Activated naive CD8-positive, alpha-beta T cell treated with anti-CD3 and anti-CD28 coated beads, Interleukin-2, amount 10 ng/mL, durations not matched to agents 7 days and 5 days (primary cell): Measurements from ENCODE around the gene ICAM3. TPM values are rescaled to one million over a fixed set of nuclear protein-coding genes. Genes with fewer than 3 reads are reported as not detected.

Source experiments
- ATAC-seq: fragments of 150-1000 bp; cut with Tn5 transposase; one replicate; pipeline ENCODE4 v1.10.0; 2021; ENCODE audit warnings: low read depth, moderate library complexity
- POLR2A ChIA-PET: fragments of 350-600 bp; sonication (Branson Sonifier 250); formaldehyde crosslinking; loops from one replicate; lab custom pipeline; 2021; ENCODE audit warnings: antibody characterized with exemption; lab: Charles Lee
- DNase-seq: peaks from one replicate; pipeline ENCODE4 v3.0.0; 2021
- H3K27ac Mint-ChIP-seq: one replicate; pipeline ENCODE4 v1.8.0; 2022; ENCODE audit warnings: mild to moderate bottlenecking, mixed read lengths
- H3K27me3 Mint-ChIP-seq: one replicate; pipeline ENCODE4 v1.8.0; 2022; ENCODE audit warnings: mild to moderate bottlenecking, moderate library complexity, mixed read lengths
- H3K36me3 Mint-ChIP-seq: one replicate; pipeline ENCODE4 v1.8.0; 2021; ENCODE audit warnings: mild to moderate bottlenecking, mixed read lengths
- H3K4me1 Mint-ChIP-seq: one replicate; pipeline ENCODE4 v1.8.0; 2021; ENCODE audit warnings: mixed read lengths
- H3K4me3 Mint-ChIP-seq: one replicate; pipeline ENCODE4 v1.8.0; 2022; ENCODE audit warnings: mild to moderate bottlenecking, moderate library complexity, mixed read lengths
- H3K9me3 Mint-ChIP-seq: one replicate; pipeline ENCODE4 v1.8.0; 2021; ENCODE audit warnings: mixed read lengths
- total RNA-seq, 2 experiments: library from RNA; stranded (reverse); gene quantifications; one replicate each; pipeline ENCODE4 v1.2.3, GENCODE V29; 2021

Gene ICAM3
- total RNA-seq, 2 experiments from 2014 or later, result 182 to 189 TPM

- Mint-ChIP-seq H3K4me3 (no peak overlapping the region), H3K27me3 (no peaks in the 10 kb centered on the region), H3K4me1 (peaks cover 1% of the 10 kb centered on the region), H3K36me3 (peaks cover 9% of the 10 kb centered on the region), H3K27ac (no peak overlapping the region), H3K9me3 (no peaks in the 10 kb centered on the region)
- ATAC-seq, result no peak
- POLR2A ChIA-PET, result interaction anchor here (0.6 kb wide), 1 partner anchor 69 kb away, joined by 3 read pairs; no protein-coding TSS in a partner anchor
- no peak for DNase-seq
Measured at GRCh38 chr19:10321874-10322835, 17.3 kb downstream of the ICAM3 start.

GRCh38 chr19:10321417-10321797 lies 18.0 kb downstream of the ICAM3 start:
- Mint-ChIP-seq H3K27ac (no peak overlapping the region), H3K4me3 (no peak overlapping the region), H3K27me3 (no peaks in the 10 kb centered on the region), H3K9me3 (no peaks in the 10 kb centered on the region), H3K4me1 (peaks cover 1% of the 10 kb centered on the region), H3K36me3 (peaks cover 11% of the 10 kb centered on the region)
- POLR2A ChIA-PET, result interaction anchor here (0.6 kb wide), 2 partner anchors 69 to 1237 kb away, joined by 3 read pairs; partner anchors contain the start of gene ELOF1
- ATAC-seq (no peak), DNase-seq (no peak)

- no peak for ATAC-seq
- H3K9me3 Mint-ChIP-seq, result no peaks in the 10 kb centered on the region
- no peak overlapping the region for H3K4me3 Mint-ChIP-seq
- no peak for DNase-seq
- H3K36me3 Mint-ChIP-seq, result peaks cover 15% of the 10 kb centered on the region
- peaks cover 4% of the 10 kb centered on the region for H3K4me1 Mint-ChIP-seq
- POLR2A ChIA-PET, result interaction anchor here (0.6 to 0.7 kb wide), 2 partner anchors 614 to 1238 kb away, joined by 3 read pairs; partner anchors contain the start of gene ELOF1
- H3K27me3 Mint-ChIP-seq, result no peaks in the 10 kb centered on the region
- H3K27ac Mint-ChIP-seq, result no peak overlapping the region
Measured at GRCh38 chr19:10320602-10321416, 18.6 kb downstream of the ICAM3 start.

- POLR2A ChIA-PET, result interaction anchor here (1.1 to 1.4 kb wide), 2 partner anchors 14 to 70 kb away, joined by 3 read pairs; partner anchors contain the start of gene RAVER1
Measured at GRCh38 chr19:10318807-10319682, 20.4 kb downstream of the ICAM3 start.

GRCh38 chr19:10317857-10318462 lies 21.5 kb downstream of the ICAM3 start:
- POLR2A ChIA-PET, result interaction anchor here (1.1 to 1.6 kb wide), 3 partner anchors 15 to 71 kb away, joined by 3 to 7 read pairs (median 3); partner anchors contain the start of gene RAVER1
- Mint-ChIP-seq H3K4me1 (peaks cover 11% of the 10 kb centered on the region), H3K27me3 (no peaks in the 10 kb centered on the region)

More at GRCh38 chr19:10318807-10319682, 20.4 kb downstream of the ICAM3 start:
- Mint-ChIP-seq H3K27ac (no peak overlapping the region), H3K27me3 (no peaks in the 10 kb centered on the region), H3K36me3 (peaks cover 15% of the 10 kb centered on the region), H3K9me3 (no peaks in the 10 kb centered on the region), H3K4me3 (no peak overlapping the region), H3K4me1 (peaks cover 11% of the 10 kb centered on the region)
- ATAC-seq (no peak), DNase-seq (no peak)

GRCh38 chr19:10317045-10317856 lies 22.2 kb downstream of the ICAM3 start:
- DNase-seq, result no peak
- Mint-ChIP-seq H3K4me1 (peaks cover 11% of the 10 kb centered on the region), H3K36me3 (peaks cover 15% of the 10 kb centered on the region), H3K9me3 (no peaks in the 10 kb centered on the region), H3K27me3 (no peaks in the 10 kb centered on the region), H3K4me3 (no peak overlapping the region), H3K27ac (no peak overlapping the region)
- POLR2A ChIA-PET, result interaction anchor here (1.4 to 1.6 kb wide), 2 partner anchors 16 to 72 kb away, joined by 3 to 7 read pairs; partner anchors contain the start of gene RAVER1
- ATAC-seq, result no peak

More at GRCh38 chr19:10317857-10318462, 21.5 kb downstream of the ICAM3 start:
- ATAC-seq (no peak), DNase-seq (no peak)
- Mint-ChIP-seq H3K27ac (no peak overlapping the region), H3K4me3 (no peak overlapping the region), H3K9me3 (no peaks in the 10 kb centered on the region), H3K36me3 (peaks cover 15% of the 10 kb centered on the region)

GRCh38 chr19:10316229-10317044 lies 23.0 kb downstream of the ICAM3 start:
- no peak for ATAC-seq
- Mint-ChIP-seq H3K36me3 (peaks cover 11% of the 10 kb centered on the region), H3K4me1 (peaks cover 11% of the 10 kb centered on the region), H3K27me3 (no peaks in the 10 kb centered on the region), H3K9me3 (no peaks in the 10 kb centered on the region), H3K4me3 (peak overlapping the region; percentile 93), H3K27ac (peak overlapping the region; percentile 77)
- no peak for DNase-seq
- POLR2A ChIA-PET, result interaction anchor here (1.6 to 2.2 kb wide), 2 partner anchors 17 to 46 kb away, joined by 7 to 8 read pairs; partner anchors contain the start of genes ICAM1 and RAVER1

- no peaks in the 10 kb centered on the region for H3K9me3 Mint-ChIP-seq
- POLR2A ChIA-PET, result interaction anchor here (0.7 to 2.2 kb wide), 3 partner anchors 18 to 380 kb away, joined by 4 to 8 read pairs (median 5); partner anchors contain the start of genes ICAM1 and RAVER1
- peak within 1 kb of the TSS; percentile 93 for H3K4me3 Mint-ChIP-seq
- DNase-seq (peak; percentile 91), ATAC-seq (peak; percentile 86)
- H3K27ac Mint-ChIP-seq, result peak within 1 kb of the TSS; percentile 78
- H3K4me1 Mint-ChIP-seq, result peaks cover 11% of the 10 kb centered on the region
- no peaks in the 10 kb centered on the region for H3K27me3 Mint-ChIP-seq
- H3K36me3 Mint-ChIP-seq, result peaks cover 11% of the 10 kb centered on the region
Measured at GRCh38 chr19:10315335-10316214, 23.8 kb downstream of the ICAM3 start, which contains the start of gene FDX2. Gene FDX2, minus strand, starts transcription at chr19:10316015. Its CDS starts 19 bp downstream, at chr19:10315996.

- Mint-ChIP-seq H3K9me3 (no peaks in the 10 kb centered on the region), H3K4me3 (no peak within 1 kb of the TSS), H3K27me3 (no peaks in the 10 kb centered on the region), H3K27ac (no peak within 1 kb of the TSS), H3K4me1 (no peaks in the 10 kb centered on the region), H3K36me3 (no peaks in the 10 kb centered on the region)
- POLR2A ChIA-PET, result no interaction called here
- DNase-seq (no peak), ATAC-seq (no peak)
Measured at GRCh38 chr19:10309423-10309822, 30.0 kb downstream of the ICAM3 start, which contains the start of gene ZGLP1. Gene ZGLP1, minus strand, starts transcription at chr19:10309815.

- H3K36me3 Mint-ChIP-seq, result no peaks in the 10 kb centered on the region
Measured at GRCh38 chr19:10306327-10306726, 33.1 kb downstream of the ICAM3 start.

More at GRCh38 chr19:10306327-10306726, 33.1 kb downstream of the ICAM3 start:
- H3K4me3 Mint-ChIP-seq, result no peak overlapping the region
- DNase-seq (no peak), ATAC-seq (no peak)
- peaks cover 3% of the 10 kb centered on the region for H3K27me3 Mint-ChIP-seq
- H3K27ac Mint-ChIP-seq, result no peak overlapping the region
- POLR2A ChIA-PET, result no interaction called here
- H3K9me3 Mint-ChIP-seq, result no peaks in the 10 kb centered on the region
- H3K4me1 Mint-ChIP-seq, result no peaks in the 10 kb centered on the region
